ENCODE data around the gene GPC3.
"Not testable (repeated sequence)": the region's sequence is repeated elsewhere in the genome, so short reads cannot be mapped to it uniquely, and the experiment has no call there.

GPC3 gene

DNA sequence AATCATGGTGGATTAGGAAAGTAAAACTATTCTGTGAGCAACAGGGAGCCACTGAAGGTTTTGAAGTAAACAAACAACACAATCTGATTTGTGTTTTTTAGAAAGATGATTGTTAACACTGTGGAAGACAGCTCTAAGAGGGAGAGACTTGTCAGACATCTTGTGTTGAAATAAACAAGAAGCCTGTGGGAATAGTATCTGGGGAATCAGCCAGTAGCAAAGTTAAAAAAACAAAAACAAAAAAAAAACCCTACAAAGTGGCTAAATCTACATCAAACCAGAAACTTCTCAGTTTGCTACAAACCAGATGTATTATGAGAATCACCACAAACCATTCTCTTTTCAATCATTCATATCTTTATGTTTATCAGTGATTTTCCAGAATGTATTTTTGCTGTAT is 444.4 kb downstream of the GPC3 start:
- no peak for DNase-seq

DNA sequence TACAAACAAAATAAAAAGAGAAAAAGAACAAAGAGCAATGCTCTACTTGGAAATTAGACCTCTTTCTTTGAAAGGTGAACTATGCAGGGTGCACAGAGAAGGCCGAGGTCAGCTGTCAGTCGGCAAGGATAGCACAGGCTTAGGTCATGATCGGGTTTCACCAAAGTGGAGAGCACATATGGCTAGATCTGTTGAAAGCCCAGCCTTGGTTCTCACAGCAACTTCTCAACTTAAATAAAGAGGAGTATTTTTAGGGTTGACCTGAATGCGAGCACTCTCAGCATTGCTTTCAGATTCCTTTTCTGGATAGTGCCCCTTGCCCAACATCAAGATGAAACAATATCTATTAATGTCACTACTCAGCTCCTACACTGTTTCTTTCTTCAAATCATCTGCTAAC is 447.2 kb downstream of the GPC3 start:
- no peak for DNase-seq

DNA sequence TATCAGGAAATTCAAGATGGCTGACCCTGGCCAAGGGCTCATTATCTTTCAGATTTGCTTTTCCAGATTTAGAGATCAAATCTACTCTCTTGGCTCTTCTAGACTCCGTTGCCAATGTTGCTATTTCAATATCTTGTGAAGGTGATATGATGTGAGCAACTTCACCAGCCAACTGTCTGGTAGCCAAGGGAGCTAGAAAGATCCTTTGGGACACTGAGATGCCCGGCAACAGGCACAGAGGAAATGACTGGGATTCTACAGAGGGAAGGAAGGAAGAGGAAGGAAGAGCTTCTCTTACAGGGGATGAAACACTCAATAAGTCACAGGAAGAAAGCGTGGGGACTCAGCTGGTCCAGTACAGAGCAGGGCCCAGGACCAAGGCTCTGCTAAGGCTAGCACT is 448.3 kb downstream of the GPC3 start:
- DNase-seq, result no peak

DNA sequence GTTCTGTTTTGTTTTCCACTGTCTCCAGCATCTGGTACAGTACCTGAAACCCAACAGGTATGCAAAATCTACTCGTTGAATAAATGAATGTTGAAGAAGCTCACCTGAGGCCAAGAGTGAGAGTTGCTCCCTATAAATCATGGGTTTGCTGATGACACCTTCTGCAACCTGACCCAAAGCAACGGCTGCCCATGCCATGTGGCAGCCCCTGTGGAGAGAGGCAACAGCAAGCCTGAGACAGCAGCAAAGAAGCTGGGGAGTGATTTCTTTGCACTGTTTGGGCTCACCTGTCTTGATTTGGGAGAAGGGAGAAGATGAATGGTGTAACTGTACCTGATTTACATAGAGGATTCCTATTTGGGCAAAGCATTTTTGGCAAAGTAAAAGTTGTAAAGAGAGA is 450.3 kb downstream of the GPC3 start:
- DNase-seq, result no peak

DNA sequence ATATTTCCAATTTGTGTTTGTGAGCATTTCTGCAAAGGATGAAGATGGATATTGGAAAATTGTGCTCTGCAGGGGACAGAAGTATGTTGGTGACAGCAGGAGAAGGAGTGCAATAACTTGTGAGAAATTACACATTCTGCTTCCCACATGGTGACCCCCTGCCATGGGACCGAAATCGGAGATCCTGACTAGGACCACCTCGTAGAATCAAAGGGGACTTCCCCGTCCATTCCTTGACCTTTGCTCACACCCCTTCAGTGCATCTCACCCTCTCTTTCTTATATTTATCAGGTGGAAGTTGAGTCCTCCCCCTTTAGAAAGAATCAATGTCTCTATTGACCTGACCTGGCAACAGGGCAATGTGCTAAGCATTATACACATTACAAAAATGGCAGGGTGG is 451.2 kb downstream of the GPC3 start:
- DNase-seq, result no peak

DNA sequence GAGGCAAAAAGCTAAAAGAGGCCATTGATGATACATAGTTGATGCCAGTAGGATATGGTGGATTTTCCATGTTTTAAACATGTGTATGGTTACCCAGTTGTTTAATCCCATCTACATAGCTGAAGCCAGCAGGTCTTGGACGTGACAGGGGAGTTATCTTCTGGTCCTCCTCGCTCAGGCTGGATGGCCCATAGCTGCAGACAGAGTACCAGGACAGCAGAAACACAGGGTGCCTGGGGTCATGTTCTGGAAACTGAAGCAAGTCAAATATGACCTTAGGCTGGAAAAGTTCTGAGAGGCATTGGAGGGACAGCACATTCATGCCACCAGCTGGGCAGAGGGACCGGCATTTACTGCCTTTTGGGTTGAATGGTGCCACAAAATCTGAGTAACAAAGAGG is 452.1 kb downstream of the GPC3 start:
- no peak for DNase-seq

DNA sequence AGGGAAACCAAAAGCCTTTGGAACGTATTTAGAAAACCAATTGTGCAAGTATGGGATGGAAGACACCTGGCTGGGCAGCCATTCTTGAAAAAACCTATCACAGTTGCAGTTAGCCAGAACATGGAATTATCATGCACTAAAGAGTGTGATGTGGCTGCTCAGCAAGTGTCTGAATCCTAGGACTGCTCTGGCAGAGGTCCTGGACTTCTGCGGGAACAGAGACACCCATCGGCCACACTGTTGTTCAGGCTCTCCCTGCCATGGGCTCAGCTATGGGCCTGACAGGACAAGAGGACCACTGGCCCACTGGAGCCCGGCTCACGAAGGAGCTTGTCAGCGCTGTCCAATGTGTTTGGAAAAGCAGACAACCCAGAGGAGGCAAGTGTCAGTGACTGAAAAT is 454.4 kb downstream of the GPC3 start:
- DNase-seq, result no peak

DNA sequence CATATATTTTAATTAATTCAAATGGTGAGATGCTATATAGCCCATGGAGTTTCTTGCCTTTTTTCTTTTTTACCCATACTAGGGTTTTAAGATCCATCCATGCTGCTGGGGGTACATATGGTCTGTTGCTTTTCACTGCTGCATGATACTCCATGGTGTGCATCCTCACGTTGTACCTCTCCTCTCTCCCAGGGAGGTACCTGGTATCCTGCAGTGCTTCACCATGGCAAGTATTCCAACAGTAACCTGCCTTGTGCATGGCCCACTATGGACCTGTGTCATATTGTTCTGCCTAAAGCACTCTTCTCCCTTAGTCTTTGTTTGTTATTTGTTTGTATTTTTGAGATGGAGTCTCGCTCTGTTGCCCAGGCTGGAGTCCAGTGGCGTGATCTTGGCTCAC is 455.8 kb downstream of the GPC3 start:
- no peak for DNase-seq

DNA sequence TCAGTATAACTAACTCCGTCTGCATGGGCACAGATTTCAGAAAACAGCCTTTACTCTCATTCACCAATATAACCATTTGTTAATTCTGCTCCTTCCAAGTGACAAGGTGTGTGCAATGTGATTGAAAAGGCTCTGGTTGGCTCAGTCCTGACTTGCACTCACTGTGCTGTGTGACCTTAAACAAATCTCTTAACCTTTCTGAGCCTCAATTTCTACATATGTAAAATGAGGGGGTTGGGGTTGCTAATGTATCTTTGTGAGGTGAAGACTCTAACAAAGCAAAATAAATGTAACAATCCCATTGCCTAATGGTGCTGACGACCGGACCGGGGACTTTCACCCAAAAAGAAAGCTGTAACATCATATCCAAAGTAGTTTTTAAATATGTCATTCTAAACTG is 457.6 kb downstream of the GPC3 start:
- DNase-seq, result no peak

DNA sequence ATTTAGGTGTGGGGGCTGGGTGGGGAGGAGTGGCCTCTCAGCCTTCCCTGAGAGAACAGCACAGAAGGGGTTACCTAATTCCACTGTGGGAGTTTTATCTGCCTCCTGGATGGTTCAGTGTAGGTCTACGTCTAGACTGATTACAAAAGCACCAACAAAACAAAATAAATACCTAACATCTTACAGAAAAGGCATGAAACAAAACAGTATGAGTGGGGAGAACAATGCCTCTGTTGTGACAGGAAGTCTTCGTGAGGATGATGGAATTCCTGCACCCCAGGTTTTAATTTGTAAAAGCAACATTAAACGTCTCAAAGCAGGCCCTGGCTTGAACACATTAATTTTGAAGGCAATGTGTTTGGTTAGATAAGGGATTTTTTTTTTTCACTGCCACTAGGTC is 458.0 kb downstream of the GPC3 start:
- no peak for DNase-seq

DNA sequence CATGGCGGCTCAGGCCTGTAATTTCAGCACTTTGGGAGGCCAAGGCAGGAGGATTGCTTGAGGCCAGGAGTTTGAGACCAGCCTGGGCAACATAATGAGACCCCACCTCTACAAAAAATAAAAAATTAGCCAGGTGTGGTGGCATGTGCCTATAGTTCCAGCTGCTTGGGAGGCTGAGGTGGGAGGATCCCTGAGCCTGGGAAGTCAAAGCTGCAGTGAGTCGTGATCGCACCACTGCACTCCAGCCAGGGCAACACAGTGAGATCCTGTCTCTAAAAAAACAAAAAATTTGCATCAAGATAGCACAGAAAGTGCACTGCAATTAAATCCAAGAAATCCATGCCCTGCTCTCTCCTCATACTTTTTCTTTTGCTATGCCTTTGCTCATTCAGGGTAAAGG is 458.6 kb downstream of the GPC3 start:
- DNase-seq, result not testable (repeated sequence)

DNA sequence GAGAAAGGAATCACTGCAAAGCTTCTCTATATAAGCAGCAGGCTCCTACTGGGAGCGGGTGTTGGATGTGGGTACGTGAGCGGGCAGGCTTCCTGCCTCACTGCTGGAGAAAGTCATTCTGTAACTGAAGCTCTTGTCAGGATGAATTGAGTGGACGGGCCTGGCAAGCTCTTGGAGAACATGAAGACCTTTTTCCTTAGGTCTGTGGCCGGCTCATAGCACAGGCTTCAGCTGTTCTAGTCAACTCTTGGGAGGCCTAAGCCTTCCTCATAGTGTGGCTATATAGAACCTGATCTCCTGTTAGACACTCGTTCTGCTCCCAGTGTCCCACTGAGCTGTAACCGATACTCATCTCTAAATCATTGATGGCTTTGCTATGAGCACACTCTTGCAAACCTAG is 461.9 kb downstream of the GPC3 start:
- no peak for DNase-seq

DNA sequence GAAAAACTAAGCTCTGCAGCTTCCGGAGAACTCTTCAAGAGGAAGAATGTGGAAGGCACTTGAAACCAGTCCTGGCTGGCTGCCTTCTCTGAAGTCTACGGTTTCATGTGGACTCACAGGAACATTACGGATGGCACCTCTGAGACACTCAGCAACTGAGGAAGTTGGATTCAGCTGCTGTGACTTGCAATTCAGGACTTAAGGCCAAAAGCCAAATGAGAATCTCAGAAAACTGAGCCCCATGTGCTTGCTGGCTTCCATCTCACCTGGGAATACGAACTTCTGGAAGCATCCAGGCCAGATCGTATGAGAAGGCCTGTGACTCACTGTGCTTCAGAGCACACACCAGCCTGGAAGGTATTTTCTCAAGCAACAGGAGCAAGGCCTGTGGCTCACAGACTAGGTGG is 462.3 kb downstream of the GPC3 start:
- no peak for DNase-seq

DNA sequence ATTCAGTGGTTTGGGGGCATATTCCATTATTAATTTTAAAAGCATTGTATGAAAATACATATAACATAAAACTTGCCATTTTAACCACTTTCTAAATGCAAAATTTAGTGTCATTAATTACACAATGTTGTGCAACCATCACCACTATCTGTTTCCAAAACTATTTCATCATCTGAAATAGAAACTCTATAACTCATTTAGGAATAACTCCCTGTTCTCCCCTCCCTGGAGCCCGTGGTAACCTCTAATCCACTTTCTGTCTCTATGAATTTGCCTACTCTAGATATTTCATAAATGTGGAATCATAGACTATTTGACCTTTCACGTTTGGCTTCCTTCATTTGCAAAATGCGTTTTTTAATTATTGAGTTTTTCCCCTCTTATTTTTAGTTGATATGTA is 468.7 kb downstream of the GPC3 start:
- DNase-seq, result no peak

DNA sequence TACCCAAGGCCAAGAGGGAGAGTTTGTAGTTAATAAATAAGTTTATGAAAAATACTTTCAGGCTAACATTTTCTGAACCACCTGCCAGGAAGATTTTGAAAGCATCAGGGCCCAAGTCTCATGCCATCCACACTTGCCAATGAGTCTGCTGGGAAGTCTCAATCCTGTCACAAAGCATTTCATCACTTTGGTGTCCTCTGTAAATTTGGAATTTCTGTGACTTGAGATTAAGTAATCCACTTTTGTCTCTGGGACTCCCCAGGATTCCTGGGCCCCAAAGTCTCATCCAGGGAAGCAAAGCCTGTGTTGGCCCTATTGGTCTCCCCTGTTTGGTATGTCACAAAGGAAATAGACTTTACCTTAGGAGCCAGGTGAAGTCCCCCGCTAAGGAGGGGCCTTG is 470.9 kb downstream of the GPC3 start:
- no peak for DNase-seq

DNA sequence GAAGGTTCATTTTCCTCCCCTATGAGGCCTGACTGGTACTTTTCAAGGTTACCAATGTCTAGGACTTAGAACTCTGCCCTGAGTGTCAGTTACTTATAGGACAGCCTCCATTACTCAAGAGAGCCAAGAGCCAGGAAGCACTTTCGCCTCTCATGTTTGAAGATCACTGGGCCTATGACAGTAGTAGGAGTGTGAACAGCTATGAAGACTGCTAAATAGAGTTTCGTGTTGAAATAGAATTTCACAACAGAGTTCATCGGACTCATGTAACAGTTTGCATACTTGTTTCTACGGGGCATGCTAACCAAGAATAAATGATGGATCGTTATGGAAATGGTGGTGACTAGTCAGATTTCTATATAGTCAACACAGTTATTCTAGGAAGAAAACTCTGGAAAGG is 472.3 kb downstream of the GPC3 start:
- DNase-seq, result no peak

DNA sequence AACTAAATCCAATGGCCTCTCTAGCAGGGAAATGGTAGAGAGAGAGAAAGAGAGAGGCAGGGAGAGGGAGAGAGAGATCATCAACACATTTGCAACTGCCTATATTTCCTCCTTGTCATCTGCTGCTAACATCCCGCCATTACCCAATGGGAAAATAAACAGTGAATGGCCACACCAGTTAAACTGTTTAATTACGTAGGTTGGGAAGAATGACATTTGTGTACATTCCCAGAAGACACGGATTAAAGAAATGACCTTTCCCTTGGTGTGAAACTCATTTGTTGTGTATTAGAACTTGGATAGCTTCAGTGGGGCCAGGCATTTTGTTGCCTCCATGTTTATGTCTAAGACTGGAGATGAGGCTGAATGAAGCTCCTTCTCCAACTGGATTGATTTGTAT is 474.4 kb downstream of the GPC3 start:
- no peak for DNase-seq

DNA sequence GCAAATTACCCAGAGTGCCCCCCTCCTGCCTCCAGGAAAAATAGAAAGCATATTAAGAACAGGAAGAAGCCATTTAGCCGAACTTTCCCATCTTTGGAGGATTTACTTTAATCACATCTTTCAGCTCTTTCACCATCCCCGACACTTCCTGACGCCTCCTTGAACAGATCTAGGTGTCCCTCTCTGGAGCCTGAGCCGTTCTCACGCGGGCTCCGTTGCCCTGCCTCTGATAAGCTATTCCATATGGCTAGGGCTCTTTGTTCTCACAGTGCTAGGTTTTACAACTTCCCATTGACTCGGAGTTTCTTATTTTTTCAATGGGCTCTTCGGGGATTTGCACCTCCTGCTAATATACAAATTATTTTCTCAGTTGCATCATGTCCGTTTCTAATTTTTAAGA is 488.0 kb downstream of the GPC3 start:
- no peak for DNase-seq

DNA sequence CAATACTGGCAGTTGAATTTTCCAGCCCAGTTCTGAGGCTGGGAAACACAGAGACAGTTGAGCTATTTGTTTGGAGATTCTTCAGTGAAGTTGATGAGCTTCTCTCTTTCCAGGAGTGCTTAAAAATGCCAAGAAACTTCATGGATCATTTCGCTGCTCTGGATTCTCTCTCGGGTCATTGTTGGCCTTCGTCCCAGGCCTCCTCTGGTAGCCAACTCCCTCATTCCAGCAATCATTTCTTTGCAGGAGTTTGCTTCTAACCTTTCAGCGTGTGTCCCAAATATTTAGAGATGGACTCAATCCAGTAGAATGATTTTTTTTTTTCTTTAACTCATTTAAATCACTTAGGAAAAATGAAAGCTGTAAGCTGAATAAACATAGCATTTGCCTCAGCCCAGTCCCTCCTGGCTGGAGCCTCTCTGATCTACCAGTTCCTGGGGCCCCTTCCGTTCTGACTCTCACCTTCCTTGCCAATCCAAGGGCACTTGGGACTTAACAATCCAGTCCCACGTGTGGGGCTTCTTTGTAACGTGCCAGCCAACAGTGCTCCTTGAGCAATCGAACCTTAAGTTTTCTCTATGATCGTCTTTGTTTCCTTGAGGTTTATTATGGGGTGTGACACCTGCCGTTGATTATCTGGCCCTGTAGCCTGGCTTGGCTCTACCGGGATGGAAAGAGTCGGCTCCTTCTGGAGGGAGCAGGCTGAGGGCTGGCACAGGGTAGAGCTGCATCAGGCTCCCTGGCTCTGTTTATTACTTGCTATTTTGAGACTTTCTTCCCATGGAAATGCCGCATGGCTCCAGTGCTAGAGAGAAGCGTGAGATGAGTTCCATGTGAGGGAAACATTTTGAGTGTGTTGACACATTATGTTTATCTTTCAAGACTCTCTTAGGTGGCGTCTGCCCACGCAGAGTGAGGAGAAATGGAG is 489.7 kb downstream of the GPC3 start:
- DNase-seq, result no peak

DNA sequence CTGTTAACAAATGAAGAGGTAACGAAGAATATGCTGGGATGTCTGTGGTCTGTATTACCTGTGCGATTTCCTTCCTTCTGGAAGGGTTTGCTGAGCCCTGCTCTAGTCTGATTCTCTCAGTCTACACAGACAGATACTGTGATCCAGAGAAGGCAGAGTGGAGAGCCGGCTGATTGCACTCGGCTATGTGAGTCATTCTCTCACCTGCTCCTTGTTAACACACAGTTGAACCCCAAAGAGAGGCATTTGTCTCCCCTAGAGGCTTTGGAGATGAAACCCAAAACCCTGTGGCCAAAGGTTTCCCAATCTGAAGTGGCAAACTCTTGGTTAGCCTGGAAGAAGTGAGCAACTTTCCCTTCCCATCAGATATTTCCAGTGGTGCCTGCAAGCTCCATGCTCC is 492.0 kb downstream of the GPC3 start:
- DNase-seq, result no peak

DNA sequence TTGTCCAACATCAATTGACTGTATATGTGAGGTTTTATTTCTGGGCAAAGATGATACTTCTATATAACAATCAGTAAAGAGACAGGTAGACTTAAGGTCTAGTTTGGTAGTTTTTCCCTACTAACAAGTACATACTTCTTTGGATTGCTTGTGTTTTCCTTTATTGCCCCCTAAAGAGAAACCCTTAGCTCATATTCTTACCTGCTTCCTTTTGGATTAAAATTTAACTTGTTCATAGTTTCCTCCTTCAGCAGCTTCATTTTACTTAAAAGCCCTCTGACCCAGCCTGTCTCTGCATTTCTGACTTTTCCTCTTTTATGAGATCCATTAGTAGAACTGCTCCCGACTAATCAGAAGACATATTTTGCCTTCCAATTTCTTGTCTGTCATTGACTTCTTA is 494.4 kb downstream of the GPC3 start:
- DNase-seq, result no peak

All from effector CD8-positive, alpha-beta T cell (primary cell).